ENCODE data around the gene PAF1. TPM values are rescaled to one million over a fixed set of nuclear protein-coding genes. Genes with fewer than 3 reads are reported as not detected.
"Not testable (repeated sequence)": the region's sequence is repeated elsewhere in the genome, so short reads cannot be mapped to it uniquely, and the experiment has no call there.

The PAF1 gene
- total RNA-seq, 1 experiment from 2014 or later = 61.7 TPM

DNA sequence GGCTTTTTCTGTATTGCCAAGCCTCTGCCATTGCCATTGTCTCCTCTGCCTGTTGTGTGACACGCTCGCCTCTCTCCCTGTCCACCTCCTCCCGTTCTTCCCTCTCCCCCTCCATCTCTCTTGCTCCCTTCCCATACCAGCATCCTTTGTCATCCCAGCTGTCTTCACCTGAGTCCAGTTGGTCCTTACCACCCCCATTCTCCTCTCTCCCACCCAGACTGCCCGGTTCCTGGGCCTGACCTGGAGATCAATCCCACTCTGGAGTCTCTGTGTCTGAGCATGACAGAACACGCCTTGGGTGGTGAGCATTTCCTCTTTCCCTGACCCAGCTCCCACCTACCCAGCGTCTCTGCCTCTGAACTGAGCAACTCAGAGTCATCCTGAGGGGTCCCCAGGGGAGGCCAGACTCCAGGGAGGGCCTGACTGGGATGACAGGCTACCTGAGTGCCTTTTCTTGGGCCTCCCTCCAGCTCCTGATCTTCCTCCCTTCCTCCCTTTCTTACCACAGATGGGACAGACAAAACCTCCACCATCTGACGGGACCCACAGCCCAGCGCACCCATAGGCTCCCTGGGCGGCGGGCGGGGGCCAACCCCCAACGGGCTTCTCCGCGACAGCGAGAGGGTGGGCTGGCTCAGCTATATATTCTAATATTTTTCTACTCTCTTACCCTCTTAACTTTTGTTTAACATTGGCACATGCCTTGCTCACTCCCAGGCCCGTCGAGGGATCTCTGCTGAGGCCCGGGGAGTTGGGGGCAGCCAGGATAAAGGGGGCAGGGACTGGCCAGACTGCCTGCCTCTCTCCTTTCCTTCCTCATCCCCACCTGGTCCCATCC is 7.7 kb downstream of the PAF1 start:
- DNase-seq (ENCODE audit: low read depth) = no peak

DNA sequence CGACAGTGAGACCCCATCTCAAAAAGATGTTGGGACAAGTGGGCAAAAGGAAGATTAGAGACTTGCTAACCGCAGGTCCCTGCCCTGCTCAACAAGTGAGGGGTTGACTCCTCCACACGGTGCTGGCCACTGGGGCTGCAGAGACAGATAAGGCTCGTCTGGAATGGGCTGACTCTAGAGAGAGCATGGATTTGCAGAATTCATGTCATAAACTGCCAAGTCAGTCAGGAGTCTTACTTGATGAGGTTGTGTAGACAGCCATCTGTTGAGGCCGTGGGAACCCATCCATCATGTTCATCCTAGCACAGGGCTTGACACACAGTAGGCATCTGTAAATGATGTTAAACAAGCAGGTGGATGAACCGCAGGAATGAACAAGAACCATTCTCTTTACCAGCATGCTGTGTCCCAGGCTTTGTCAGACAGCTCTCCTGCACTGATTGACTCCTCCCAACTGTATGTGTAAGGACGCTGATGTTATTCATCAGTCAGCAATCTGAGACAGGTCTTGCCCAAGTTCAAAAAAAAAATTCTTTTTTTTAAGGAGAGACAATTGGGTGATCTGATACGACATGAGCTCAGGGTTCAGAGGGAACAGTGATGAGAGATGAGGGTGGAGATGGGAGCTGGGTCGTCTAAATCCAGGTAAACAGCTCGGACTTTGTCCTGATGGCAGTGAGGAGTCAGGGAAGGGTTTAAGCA is 8.8 kb downstream of the PAF1 start:
- peak; percentile 38 for DNase-seq (ENCODE audit: low read depth)

DNA sequence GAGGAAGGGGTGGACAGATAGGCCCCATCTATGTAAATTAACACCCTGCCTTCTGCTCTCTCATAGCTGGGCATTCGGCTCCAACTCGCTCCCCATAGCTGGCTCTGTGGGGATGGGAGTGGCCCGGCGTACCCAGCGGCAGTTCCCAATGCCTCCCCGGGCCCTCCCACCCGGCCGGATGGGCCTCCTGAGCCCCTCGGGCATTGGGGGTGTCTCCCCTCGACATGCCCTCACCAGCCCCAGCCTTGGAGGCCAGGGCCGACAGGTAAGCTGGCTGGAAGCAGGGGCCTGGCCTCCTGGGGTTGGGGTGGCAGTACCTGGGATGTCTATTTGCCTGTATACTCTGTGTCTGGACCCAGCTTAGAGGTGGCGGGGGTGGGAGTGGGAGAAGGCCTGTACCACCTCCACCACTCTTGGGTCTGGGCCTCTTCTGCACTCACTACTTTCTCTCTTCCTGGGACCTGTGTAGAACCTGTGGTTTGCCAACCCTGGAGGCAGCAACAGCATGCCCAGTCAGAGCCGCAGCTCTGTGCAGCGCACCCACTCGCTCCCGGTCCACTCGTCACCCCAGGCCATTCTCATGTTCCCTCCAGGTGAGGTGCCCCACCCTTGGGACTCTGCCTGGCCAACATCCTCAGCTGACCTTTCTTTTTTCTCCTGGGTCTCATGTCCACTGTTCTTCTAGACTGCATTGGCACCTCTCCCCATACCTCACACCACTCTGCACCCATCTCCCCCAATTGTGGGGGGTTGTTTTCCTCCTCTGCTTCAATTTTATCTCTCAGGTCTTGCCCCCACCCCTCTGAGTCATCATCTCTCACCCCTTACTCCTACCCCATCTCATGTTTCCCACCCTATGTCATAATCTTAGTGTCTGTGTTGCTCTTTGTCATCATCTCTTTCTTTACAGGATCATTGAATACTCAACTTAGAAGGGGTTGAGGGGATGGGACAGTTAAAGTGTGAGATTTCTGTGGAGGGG is 10.1 kb downstream of the PAF1 start:
- no peak for DNase-seq (ENCODE audit: low read depth)

DNA sequence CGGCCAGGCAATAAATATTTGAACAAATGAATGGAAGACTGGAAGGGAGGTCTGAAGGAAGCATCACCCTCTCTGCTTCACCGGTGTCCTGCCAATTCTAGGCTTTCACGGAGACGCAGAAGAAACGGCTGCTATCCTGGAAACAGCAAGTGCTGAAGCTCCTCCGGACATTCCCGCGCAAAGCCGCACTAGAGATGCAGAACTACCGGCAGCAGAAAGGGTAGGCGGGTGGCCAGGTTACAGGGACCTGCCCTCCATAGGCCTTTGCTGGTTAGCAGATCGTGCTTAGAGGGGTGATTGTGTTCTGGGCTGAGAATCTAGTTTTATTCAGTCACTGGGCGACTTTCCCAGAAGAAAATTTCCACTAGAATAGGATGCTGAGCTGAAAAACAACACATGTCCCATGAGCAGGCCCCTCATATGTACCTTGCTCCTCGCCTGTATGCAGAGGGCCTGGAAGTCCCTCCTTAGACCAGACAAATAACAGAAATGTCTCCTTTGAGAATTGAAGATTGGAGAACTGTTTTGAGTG is 11.0 kb downstream of the PAF1 start:
- no peak for DNase-seq (ENCODE audit: low read depth)

GRCh38 chr19:39379366-39379765 is 11.5 kb downstream of the PAF1 start:
- not testable (repeated sequence) for DNase-seq (ENCODE audit: low read depth)

DNA sequence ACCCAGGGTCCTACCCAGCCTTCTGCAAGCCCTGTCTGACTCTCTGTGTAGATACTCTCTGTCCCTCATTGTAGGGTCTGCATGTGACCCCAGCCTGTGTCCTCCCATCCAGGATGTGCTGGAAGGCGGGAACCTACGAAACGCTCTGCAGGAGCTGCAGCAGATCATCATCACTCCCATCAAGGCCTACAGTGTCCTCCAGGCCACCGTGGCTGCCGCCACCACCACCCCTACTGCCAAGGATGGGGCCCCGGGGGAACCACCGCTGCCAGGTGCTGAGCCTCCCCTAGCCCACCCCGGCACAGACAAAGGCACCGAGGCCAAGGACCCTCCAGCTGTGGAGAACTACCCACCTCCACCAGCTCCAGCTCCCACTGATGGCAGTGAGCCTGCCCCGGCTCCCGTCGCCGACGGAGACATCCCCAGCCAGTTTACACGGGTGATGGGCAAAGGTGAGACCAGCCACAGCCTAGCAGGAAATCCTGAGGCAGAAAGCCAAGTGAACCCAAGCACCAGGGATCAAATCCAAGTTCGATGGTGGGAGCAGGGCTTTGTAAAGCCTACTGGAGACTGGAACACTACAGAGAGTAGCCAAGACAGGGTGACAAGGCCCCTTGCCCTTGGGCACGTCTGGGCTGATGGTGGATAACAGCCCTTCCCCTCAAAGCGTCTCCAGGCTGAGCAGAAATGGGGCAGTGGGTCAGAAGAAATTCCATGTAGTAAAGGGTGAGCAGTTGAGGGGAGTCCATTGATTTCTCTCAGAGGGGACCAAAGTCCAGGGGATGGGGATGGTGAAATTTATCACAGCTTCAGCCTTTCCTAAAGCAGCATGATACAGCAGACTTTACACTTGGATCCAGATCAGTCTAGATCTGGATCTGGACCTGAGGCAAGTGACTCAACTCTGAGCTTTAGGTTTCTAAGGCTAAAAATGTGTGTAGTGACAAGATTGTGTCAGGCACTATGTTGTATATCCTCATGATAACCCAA is 13.2 kb downstream of the PAF1 start:
- no peak for DNase-seq (ENCODE audit: low read depth)

DNA sequence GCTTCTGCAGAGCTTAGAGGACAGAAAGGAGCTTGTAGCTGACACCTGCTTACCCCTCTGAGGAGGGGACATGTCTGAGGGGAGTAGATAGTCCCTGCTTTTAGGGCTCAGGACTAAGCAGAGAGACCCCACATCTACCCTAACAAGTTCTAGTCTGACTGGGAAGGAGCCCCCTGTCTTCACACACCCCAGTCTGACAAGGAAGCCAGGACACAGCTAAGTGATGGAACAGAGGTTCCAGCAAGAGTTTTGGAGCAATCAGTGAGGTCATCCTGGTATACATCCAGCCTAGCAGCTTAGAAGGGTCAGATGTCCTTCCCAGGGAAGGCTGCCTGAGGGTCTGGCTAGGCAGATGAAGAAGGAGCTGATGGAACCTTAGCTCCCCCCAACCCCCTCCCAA is 15.0 kb downstream of the PAF1 start:
- DNase-seq (ENCODE audit: low read depth) = no peak

DNA sequence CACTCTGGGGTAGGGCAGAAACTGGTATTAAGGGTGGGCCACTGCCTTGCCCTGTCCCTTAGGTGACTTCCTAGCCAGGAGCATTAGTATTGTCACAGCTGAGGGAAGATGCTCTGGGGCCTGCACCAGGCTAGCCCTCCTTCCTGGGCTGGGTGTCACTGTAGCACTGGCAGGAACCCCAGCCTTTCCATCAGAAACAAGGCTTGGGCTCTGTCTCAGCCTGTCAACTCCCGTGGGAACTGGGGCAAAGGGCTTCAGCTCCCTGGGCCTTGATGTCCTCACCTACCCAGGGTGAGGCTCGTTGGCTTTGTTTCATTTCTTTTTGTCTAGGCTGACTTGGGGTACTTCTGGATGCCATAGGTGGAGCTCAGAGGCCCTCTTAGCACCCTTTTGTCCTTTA is 18.0 kb downstream of the PAF1 start:
- DNase-seq (ENCODE audit: low read depth) = peak; percentile 16

DNA sequence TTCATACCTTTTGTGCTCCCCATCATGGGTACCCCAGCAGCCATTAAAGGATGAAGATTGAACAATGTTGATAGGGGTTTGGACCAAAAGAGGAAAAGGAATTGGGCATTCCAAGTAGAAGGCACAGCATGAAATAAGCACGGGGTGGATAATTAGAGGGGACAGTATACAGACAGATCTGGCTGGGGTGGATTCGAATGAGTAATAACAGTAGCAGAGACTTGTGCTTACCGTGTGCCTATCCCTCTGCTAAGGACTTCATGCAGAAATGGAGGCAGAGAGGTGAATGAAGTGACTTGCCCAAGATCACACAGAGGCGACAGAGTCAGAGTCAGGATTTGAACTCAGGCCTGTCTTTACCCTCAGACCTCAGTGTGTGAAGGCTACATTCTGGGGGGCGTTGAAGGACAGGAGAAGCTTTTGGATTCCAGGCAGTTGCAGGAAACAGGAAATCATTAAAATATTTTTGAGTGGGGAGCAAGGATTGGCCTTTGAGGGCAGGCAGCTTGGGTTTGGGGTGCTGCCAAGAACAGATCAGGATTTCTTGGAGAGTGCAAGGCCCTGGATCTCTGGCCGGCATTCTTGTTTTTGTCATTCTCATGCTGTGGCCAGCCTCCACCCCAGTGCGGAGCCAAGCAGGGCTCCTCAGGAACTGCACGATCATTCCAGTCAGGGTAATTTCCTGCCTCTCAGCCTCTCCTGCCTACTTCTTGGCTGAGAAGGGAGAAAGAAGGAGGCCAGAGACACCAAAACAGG is 18.7 kb downstream of the PAF1 start:
- DNase-seq (ENCODE audit: low read depth) = peak; percentile 92

DNA sequence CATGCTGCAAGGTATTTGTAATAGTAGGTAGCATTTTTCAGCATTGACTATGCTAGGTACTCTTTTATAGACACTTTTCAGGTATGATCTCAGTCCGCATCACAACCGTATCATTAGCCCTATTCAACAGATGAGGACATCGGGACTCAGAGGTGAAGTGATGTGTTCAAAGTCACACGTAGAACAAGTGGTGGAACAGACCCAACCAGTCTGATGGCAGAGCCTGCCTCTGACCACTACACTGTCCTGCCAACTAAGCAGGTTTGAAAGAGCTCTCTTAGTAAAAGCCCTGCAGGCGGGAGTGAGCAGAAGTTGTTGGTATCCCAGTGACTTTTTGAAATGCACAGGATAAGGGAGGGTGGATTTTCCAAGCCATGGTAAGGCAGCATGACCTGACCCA is 20.2 kb downstream of the PAF1 start:
- no peak for DNase-seq (ENCODE audit: low read depth)

DNA sequence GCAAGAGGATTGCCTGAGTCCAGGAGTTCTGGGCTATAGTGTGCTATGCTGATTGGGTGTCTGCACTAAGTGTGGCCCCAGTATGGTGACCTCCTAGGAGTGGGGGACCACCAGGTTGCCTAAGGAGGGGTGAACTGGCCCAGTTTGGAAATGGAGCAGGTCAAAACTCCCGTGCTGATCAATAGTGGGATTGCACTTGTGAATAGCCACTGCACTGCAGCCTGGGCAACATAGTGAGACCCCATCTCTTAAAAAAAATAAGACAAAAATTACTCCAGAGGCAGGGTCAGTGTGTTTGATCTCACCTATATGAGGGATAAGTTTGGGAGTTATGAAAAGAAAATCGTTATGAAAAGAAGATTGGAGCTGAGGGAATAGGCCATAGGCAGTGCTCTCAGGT is 21.7 kb downstream of the PAF1 start:
- DNase-seq (ENCODE audit: low read depth) = no peak

DNA sequence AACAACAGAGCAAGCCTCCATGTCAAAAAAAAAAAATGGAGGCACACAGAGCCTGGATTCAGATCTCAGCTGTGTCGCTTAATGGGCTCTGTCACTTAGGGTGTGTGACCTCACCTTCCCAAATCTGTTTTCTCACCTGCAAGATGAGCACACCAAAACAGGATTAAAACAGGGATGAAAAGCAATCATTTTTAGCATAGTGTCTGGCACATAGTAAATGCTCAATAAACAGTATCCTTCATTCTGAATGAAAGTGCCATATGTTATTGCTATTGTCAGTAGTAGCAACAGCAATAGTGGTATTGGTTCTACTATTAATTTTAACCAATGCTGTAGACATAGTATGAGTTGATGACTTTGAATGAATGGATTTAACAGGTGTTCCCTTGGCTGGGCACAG is 25.4 kb downstream of the PAF1 start:
- DNase-seq (ENCODE audit: low read depth) = no peak

DNA sequence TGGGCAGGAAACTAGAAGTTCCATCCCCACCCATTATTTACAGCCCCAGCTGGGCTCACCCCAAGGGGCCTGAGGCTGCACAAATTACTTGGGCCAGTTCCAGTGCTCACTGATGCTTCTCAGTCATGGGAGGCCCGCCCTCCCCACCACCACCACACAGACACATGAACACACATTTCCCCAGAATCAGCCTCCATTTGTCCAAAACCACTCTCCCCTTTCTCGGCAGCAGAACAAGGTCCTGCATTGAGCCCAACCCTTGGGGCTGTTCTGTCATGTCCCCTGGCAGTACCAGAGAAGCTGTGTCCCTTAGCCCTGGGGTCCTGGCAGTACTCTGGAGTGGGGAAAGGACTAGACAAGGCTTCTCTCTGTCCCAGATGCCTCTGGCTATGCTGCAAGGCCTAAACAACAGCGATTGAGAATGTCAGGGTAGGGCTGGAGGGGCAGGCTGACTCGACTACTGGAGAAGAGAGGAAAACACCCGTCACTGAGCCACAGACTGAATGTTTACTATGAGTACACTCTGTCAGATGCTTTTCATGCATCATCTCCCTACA is 26.9 kb downstream of the PAF1 start:
- DNase-seq (ENCODE audit: low read depth) = no peak

DNA sequence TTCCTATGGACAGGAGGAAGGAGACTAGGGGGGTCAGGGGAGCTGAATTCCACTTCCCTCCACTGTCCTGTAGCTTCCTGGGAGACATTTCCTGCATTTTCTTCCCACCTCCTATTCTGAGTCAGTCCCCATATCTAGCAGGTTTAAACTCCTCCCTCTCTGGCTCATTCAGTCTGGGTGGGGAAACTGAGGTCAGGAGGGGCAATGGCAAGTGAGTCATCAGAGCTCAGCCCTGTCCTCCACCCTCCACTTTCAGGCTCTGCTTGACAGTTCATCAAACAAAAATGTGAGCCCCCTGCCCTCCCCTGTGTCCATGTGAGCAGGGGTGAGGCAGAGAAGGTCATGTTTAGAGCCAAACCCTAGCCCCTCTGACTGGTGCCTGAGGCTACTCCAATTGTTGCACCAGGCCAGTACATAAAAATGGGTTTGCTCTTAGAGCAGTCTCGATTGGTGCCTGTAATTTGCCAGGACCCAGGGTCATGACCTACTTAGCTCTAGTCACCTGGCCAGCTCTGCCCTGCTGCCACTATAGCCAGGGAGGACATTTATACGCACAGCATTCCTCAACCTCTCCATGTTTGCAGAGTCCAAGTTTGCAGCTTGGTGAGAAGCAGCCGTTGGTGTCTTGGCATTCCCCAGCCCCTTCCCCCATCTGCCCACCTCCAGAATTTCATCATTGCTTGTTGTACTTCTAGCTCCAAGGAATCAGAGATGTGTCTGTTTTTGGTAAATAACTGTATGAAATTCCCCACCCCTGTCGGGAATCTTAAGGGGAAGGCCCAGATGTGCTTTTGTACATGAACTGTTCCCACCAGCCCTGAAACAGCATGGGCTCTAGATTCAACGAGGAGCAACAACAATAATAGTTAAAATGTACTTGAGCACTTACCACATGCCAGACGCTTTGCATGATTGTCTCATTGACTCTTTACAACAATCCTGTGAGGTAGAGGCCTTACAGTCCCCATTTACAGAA is 27.9 kb downstream of the PAF1 start:
- peak; percentile 59 for DNase-seq (ENCODE audit: low read depth)

DNA sequence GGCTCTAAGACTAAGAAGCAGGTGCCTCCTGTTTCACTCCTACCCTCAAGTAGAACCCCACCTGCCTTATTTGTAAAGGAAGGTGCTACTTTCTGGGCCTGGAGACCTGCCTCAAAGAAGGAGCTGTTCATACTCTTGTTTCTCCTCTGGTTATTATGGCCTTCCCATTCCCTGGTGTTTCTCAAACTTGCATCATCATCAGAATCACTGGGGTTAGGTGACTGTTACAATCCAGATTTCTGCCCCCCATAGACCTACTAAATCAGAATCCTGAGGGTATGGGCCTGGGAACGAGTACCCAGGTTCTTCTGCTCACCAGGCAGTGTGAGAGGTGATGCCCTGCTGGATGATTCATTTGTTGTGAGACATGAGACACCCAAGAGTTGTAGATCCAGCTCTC is 30.3 kb downstream of the PAF1 start:
- no peak for DNase-seq (ENCODE audit: low read depth)

GRCh38 chr19:39359026-39359425 is 31.9 kb downstream of the PAF1 start:
- DNase-seq (ENCODE audit: low read depth) = no peak

DNA sequence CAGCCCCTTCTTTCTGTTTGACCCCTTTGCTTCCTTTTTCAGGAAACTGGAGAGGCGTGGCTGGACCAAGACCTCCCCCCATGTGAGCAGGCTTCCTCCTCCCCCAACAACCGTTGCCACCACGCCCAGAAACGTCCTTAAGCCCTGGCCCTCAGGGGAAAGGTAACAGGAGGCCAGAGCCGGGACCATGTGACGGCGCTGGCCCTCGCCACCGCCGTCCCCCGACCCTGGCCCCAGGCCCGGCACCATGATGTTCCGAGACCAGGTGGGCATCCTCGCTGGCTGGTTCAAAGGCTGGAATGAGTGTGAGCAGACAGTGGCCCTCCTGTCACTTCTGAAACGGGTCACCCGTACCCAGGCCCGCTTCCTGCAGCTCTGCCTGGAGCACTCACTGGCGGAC is 34.3 kb downstream of the PAF1 start:
- DNase-seq (ENCODE audit: low read depth) = no peak

DNA sequence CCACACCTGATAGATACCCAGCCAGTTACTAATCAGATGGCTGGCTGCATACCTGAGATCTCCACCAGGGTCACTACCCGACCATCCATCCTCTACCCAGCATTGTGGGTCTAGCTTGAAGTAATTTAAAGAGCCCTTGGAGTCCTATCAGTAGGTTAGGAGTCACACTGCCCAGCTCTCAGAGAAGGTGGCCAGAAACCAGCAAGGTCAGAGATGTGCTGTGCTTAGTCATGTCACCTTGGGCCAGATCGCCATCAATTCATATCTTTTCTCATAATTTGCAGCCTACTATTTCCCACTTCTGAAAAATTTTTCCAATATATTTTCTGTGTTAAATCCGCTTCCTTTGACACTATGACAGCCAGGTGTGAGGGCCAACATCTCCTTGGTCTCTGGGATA is 34.8 kb downstream of the PAF1 start:
- no peak for DNase-seq (ENCODE audit: low read depth)

Data from LHCN-M2 (cell line).